GM12878 (cell line): ENCODE data around the gene COL26A1. TPM values are rescaled to one million over a fixed set of nuclear protein-coding genes. Genes with fewer than 3 reads are reported as not detected.

ENCODE experiments used
- ATAC-seq: fragments of 200-7000 bp; cut with Tn5 transposase; 3 replicates; pipeline ENCODE4 v1.9.1; 2020; ENCODE audit warnings: mild to moderate bottlenecking, moderate library complexity
- BruUV-seq: library from RNA; stranded (reverse); fragments of 400-500 nt; replicated peaks from 2 replicates; lab custom pipeline; 2021; lab: Mats Ljungman, UMichigan
- CTCF ChIA-PET: fragments of 300-600 bp; sonication (Branson Sonifier 250); formaldehyde crosslinking; extraction: SDS; loops from one replicate; lab custom pipeline; 2021; ENCODE audit warnings: inconsistent platforms; lab: Yijun Ruan, JAX
- POLR2A ChIA-PET: fragments of 350-600 bp; formaldehyde crosslinking; extraction: SDS; loops from one replicate; lab custom pipeline; 2021; ENCODE audit warnings: inconsistent platforms; lab: Charles Lee
- RAD21 ChIA-PET: fragments of 300-600 bp; sonication (Branson Sonifier 250); formaldehyde crosslinking; loops from one replicate; lab custom pipeline; 2023; ENCODE audit warnings: antibody characterized with exemption; ENCODE audit not compliant: unreplicated experiment; lab: Charles Lee
- SMC1A ChIA-PET: fragments of 300-600 bp; sonication (Branson Sonifier 250); formaldehyde crosslinking; loops from one replicate; lab custom pipeline; 2023; ENCODE audit not compliant: unreplicated experiment, uncharacterized antibody; lab: Charles Lee
- DNase-seq: peaks from one replicate; pipeline ENCODE4 v3.0.0-alpha.2; 2011; ENCODE audit warnings: low read depth, low spot score
- FAIRE-seq: peaks from 3 replicates; lab custom pipeline; 2011; peaks lifted over from hg19 to GRCh38; lab: Jason Lieb, UNC
- H2AFZ ChIP-seq: 2 replicates; pipeline ENCODE4 v1.6.0; 2011; ENCODE audit warnings: low read depth, low read length, control low read depth; ENCODE audit not compliant: control insufficient read depth
- H3K27ac ChIP-seq: 2 replicates; pipeline ENCODE4 v1.5.1; 2011; ENCODE audit warnings: control low read depth; ENCODE audit not compliant: control insufficient read depth, insufficient read depth
- H3K27me3 ChIP-seq, 2 experiments: replicated peaks in 1 of 2; 2 replicates each; pipeline versions ENCODE4 v1.6.0 to v1.6.1; 2011; ENCODE audit warnings: low read length in 1 of 2; ENCODE audit not compliant: control insufficient read depth in 2 of 2, insufficient read depth in 2 of 2
- H3K36me3 ChIP-seq, 2 experiments: 2 replicates each; pipeline ENCODE4 v1.5.1; 2011; ENCODE audit warnings: low read length in 1 of 2; ENCODE audit not compliant: control insufficient read depth in 2 of 2, insufficient read depth in 2 of 2
- H3K4me1 ChIP-seq: 2 replicates; pipeline ENCODE4 v1.6.1; 2011; ENCODE audit warnings: mild to moderate bottlenecking, low read length, moderate library complexity, mixed read lengths; ENCODE audit not compliant: control insufficient read depth, insufficient read depth
- H3K4me2 ChIP-seq: 2 replicates; pipeline ENCODE4 v1.6.0; 2011; ENCODE audit warnings: control low read depth; ENCODE audit not compliant: control insufficient read depth, insufficient read depth
- H3K4me3 ChIP-seq: fragments of 200-600 bp; sonication (generic); 2 replicates; pipeline ENCODE4 v1.5.1; 2016
- H3K79me2 ChIP-seq: 2 replicates; pipeline ENCODE4 v1.6.0; 2011; ENCODE audit warnings: low read length; ENCODE audit not compliant: control insufficient read depth, insufficient read depth
- H3K9ac ChIP-seq: 2 replicates; pipeline ENCODE4 v1.8.0; 2011; ENCODE audit warnings: low read length, control low read depth, mixed read lengths; ENCODE audit not compliant: control insufficient read depth, insufficient read depth
- H3K9me3 ChIP-seq: replicated peaks from 3 replicates; pipeline ENCODE4 v1.5.1; 2011; ENCODE audit warnings: mild to moderate bottlenecking, low read length; ENCODE audit not compliant: control insufficient read depth, insufficient read depth
- H4K20me1 ChIP-seq: 2 replicates; pipeline ENCODE4 v1.6.0; 2011; ENCODE audit not compliant: control insufficient read depth, insufficient read depth
- ASH2L ChIP-seq: fragments of 300-600, 200-600 bp; sonication (generic); IDR thresholded peaks from 2 replicates; pipeline ENCODE4 v1.6.1; 2017; ENCODE audit warnings: low read depth, mild to moderate bottlenecking, borderline replicate concordance
- BHLHE40 ChIP-seq, 2 experiments: fragments of 450-650 bp in 1 of 2; IDR thresholded peaks; 2 replicates each; pipeline ENCODE4 v1.6.1; 2011 to 2017; ENCODE audit warnings: low read depth in 2 of 2, borderline replicate concordance in 1 of 2, improper control_type of control experiment in 1 of 2, low read length in 1 of 2, mild to moderate bottlenecking in 1 of 2
- HDAC2 ChIP-seq: fragments of 200-600 bp; sonication (generic); IDR thresholded peaks from 2 replicates; pipeline ENCODE4 v1.6.1; 2017
- IRF4 ChIP-seq: IDR thresholded peaks from 2 replicates; pipeline ENCODE4 v1.6.1; 2011; ENCODE audit warnings: low read depth, low read length
- NR2F1 ChIP-seq: fragments of 450-650 bp; conservative IDR thresholded peaks from 2 replicates; pipeline ENCODE4 v1.6.1; 2017; ENCODE audit warnings: mild to moderate bottlenecking
- PKNOX1 ChIP-seq: fragments of 450-650 bp; IDR thresholded peaks from 2 replicates; pipeline ENCODE4 v1.6.1; 2016; ENCODE audit warnings: mild to moderate bottlenecking
- POLR2A ChIP-seq: IDR thresholded peaks from 2 replicates; pipeline ENCODE4 v1.6.1; 2011; ENCODE audit warnings: low read depth, mild to moderate bottlenecking, low read length
- SMAD5 ChIP-seq: IDR thresholded peaks from 2 replicates; pipeline ENCODE4 v1.6.1; 2016; ENCODE audit warnings: antibody characterized with exemption, low read depth
- SMARCA5 ChIP-seq: fragments of 450-650 bp; IDR thresholded peaks from 2 replicates; pipeline ENCODE4 v1.6.1; 2017; ENCODE audit warnings: mild to moderate bottlenecking
- SREBF1 ChIP-seq: IDR thresholded peaks from 2 replicates; pipeline ENCODE4 v1.6.1; 2012; ENCODE audit warnings: mild to moderate bottlenecking, low read length
- SUZ12 ChIP-seq: fragments of 200-600 bp; sonication (generic); IDR thresholded peaks from one replicate; pipeline ENCODE4 v1.6.1; 2018; ENCODE audit warnings: antibody characterized with exemption, mild to moderate bottlenecking; ENCODE audit not compliant: unreplicated experiment
- ZBTB40 ChIP-seq: fragments of 450-650 bp; IDR thresholded peaks from 2 replicates; pipeline ENCODE4 v1.6.1; 2016; ENCODE audit warnings: mild to moderate bottlenecking, moderate library complexity, borderline replicate concordance
- ZNF384 ChIP-seq: IDR thresholded peaks from 2 replicates; pipeline ENCODE4 v1.6.1; 2012; ENCODE audit warnings: low read depth, mild to moderate bottlenecking, low read length, improper control_type of control experiment, borderline replicate concordance
- ZSCAN29 ChIP-seq: fragments of 450-650 bp; IDR thresholded peaks from 2 replicates; pipeline ENCODE4 v1.6.1; 2017; ENCODE audit warnings: mild to moderate bottlenecking, moderate library complexity
- WGBS: methylation state at CpG from one replicate; pipeline ENCODE4 v1.1.6; 2016; ENCODE audit warnings: low lambda C conversion rate; ENCODE audit not compliant: insufficient replicate concordance, insufficient coverage; ENCODE audit errors: missing lambda C conversion rate; 5-methylcytosine and 5-hydroxymethylcytosine counted together
- in situ Hi-C: fragments of 300-500 bp; cut with MboI; formaldehyde crosslinking; loops from 9 replicates; pipeline ENCODE4 v1.14.3; 2018; ENCODE audit warnings: mixed read lengths
- intact Hi-C: fragments of 100-400 bp; cut with micrococcal nuclease; formaldehyde crosslinking; loops from one replicate; pipeline ENCODE4 v1.14.2; 2022; ENCODE audit not compliant: unreplicated experiment
- polyA plus RNA-seq, 11 experiments: library from polyadenylated mRNA; depleted of rRNA in 4 of 11; unstranded in 6 of 11; stranded (reverse) in 5 of 11; fragments of >200 nt; fragmentation: Nextera tagmentation in 4 of 11; fragmentation: Illumina TruSeq in 1 of 11; extraction: Ambion mirVana in 4 of 11; extraction: Trizol in 1 of 11; gene quantifications; 1 replicate in 1 of 11; 2 replicates in 10 of 11; pipeline versions ENCODE4 v1.2.1 to v1.2.3, GENCODE V29; 2011 to 2016; ENCODE audit warnings: inconsistent platforms in 2 of 11, missing spikeins in 2 of 11, low read depth in 1 of 11
- total RNA-seq, 4 experiments: library from RNA; depleted of rRNA in 3 of 4; stranded (reverse); fragments of >200 nt in 3 of 4; fragmentation: Illumina TruSeq in 1 of 4; extraction: Trizol in 1 of 4; gene quantifications; 2 replicates each; pipeline versions ENCODE4 v1.2.1 to v1.2.3, GENCODE V29; 2013 to 2021

Gene COL26A1
- total and polyA plus RNA-seq, 10 of the 15 experiments (the other 5 are each of a cell fraction or from before 2014, with no cell fraction given), result 0.08 TPM; not detected in 9

GRCh38 chr7:101465576-101466196 is 103.0 kb downstream of the COL26A1 start:
- Histone ChIP-seq H3K4me2 (peak overlapping the region; percentile 25; the same call in 1 of the 2 replicates), H4K20me1 (no peaks in the 10 kb centered on the region), H3K79me2 (no peaks in the 10 kb centered on the region), H3K4me1 (peaks cover 4% of the 10 kb centered on the region), H3K9ac (no peak overlapping the region), H3K4me3 (no peak overlapping the region), H3K27ac (no peak overlapping the region), H3K9me3 (no peaks in the 10 kb centered on the region), H3K27me3 (no peaks in the 10 kb centered on the region), H2AFZ (peak overlapping the region; percentile 34; the same call in 1 of the 2 replicates), H3K36me3 (no peaks in the 10 kb centered on the region)
- intact Hi-C loops, result no loop called here
- ChIA-PET SMC1A (no interaction called here), POLR2A (no interaction called here), CTCF (interaction anchor here (1.0 kb wide), 1 partner anchor 101 kb away, joined by 3 read pairs; no protein-coding TSS in a partner anchor), RAD21 (no interaction called here)
- in situ Hi-C loops, result no loop called here
- no peak for TF ChIP-seq SMARCA5
- TF ChIP-seq ZNF384, result 0 out of 2 replicates have a peak, but pooled peaks have one; percentile 8
- ATAC-seq, result no peak
- no peak for FAIRE-seq
- WGBS, result 21% methylated on average over 8 of the region's 9 CpGs
- no peak for DNase-seq
- no TSS peak for BruUV-seq

- 55% methylated on average over 6 of the region's 6 CpGs for WGBS
- ChIA-PET SMC1A (no interaction called here), CTCF (no interaction called here), POLR2A (no interaction called here), RAD21 (no interaction called here)
- DNase-seq (no peak), FAIRE-seq (no peak), ATAC-seq (no peak)
- no peaks in the 10 kb centered on the region for H4K20me1 ChIP-seq
- intact Hi-C loops, result no loop called here
- H3K36me3 ChIP-seq, result no peaks in the 10 kb centered on the region
- H3K4me3 ChIP-seq, result no peak overlapping the region
- H3K27ac ChIP-seq, result no peak overlapping the region
- no TSS peak for BruUV-seq
- H3K4me1 ChIP-seq, result peaks cover 4% of the 10 kb centered on the region
- H3K4me2 ChIP-seq, result no peak overlapping the region
- no peak overlapping the region for H2AFZ ChIP-seq
- in situ Hi-C loops, result no loop called here
- no peaks in the 10 kb centered on the region for H3K9me3 ChIP-seq
- no peaks in the 10 kb centered on the region for H3K79me2 ChIP-seq
- no peaks in the 10 kb centered on the region for H3K27me3 ChIP-seq
- H3K9ac ChIP-seq, result no peak overlapping the region
- TF ChIP-seq SUZ12, result no peak
- no peak for TF ChIP-seq BHLHE40 (IDR thresholded peaks at IDR 0.05; ENCODE audit: borderline replicate concordance in 1 of 2, low read depth in 2 of 2, low read length in 1 of 2)
- TF ChIP-seq ASH2L, result no peak
- TF ChIP-seq PKNOX1, result no peak
- no peak for TF ChIP-seq IRF4
- TF ChIP-seq POLR2A, result no peak
- no peak for TF ChIP-seq ZSCAN29
- TF ChIP-seq ZBTB40, result no peak
- no peak for TF ChIP-seq NR2F1
- TF ChIP-seq HDAC2, result no peak
- no peak for TF ChIP-seq SMAD5
- no peak for TF ChIP-seq SREBF1
Observed at GRCh38 chr7:101466871-101467270, 104.2 kb downstream of the COL26A1 start.
